SIG-M5 (cell line): ENCODE results near the gene GEMIN2.
"Not testable (repeated sequence)": the region's sequence is repeated elsewhere in the genome, so short reads cannot be mapped to it uniquely, and the experiment has no call there.

Source experiments
- DNase-seq: peaks from one replicate; lab custom pipeline; 2025; lab: John Stamatoyannopoulos, UW

The GEMIN2 gene

GRCh38 chr14:39113685-39114072 lies 444 bp upstream of the GEMIN2 start:
- no peak for DNase-seq

GRCh38 chr14:39122330-39123138 lies 8.4 kb downstream of the GEMIN2 start:
- DNase-seq, result no peak

GRCh38 chr14:39137835-39138234 lies 23.7 kb downstream of the GEMIN2 start:
- DNase-seq, result not testable (repeated sequence)

- DNase-seq, result no peak
Measured at GRCh38 chr14:39138440-39138839, 24.3 kb downstream of the GEMIN2 start.

GRCh38 chr14:39140170-39140569 lies 26.0 kb downstream of the GEMIN2 start:
- DNase-seq, result no peak

GRCh38 chr14:39141623-39142022 lies 27.5 kb downstream of the GEMIN2 start:
- not testable (repeated sequence) for DNase-seq

- not testable (repeated sequence) for DNase-seq
Measured at GRCh38 chr14:39143226-39143625, 29.1 kb downstream of the GEMIN2 start.

GRCh38 chr14:39145266-39145966 lies 31.3 kb downstream of the GEMIN2 start:
- no peak for DNase-seq

GRCh38 chr14:39154594-39155189 lies 40.6 kb downstream of the GEMIN2 start:
- no peak for DNase-seq

- no peak for DNase-seq
Measured at GRCh38 chr14:39157491-39157890, 43.4 kb downstream of the GEMIN2 start.

GRCh38 chr14:39158222-39158858 lies 44.2 kb downstream of the GEMIN2 start:
- DNase-seq, result no peak

- no peak for DNase-seq
Measured at GRCh38 chr14:39160494-39160893, 46.4 kb downstream of the GEMIN2 start.

- not testable (repeated sequence) for DNase-seq
Measured at GRCh38 chr14:39167797-39168320, 53.7 kb downstream of the GEMIN2 start.

- no peak for DNase-seq
Measured at GRCh38 chr14:39168591-39168990, 54.5 kb downstream of the GEMIN2 start.

GRCh38 chr14:39169541-39169900 lies 55.4 kb downstream of the GEMIN2 start:
- DNase-seq, result no peak

GRCh38 chr14:39173198-39173597 lies 59.1 kb downstream of the GEMIN2 start:
- no peak for DNase-seq

GRCh38 chr14:39174560-39175444 lies 60.7 kb downstream of the GEMIN2 start, which contains the start of gene PNN:
TSS of gene PNN (plus strand) at chr14:39175254. CDS start at chr14:39175280, 26 bp downstream.
- DNase-seq, result peak; percentile 96

- no peak for DNase-seq
Measured at GRCh38 chr14:39175445-39176262, 61.5 kb downstream of the GEMIN2 start.

GRCh38 chr14:39176263-39177167 lies 62.4 kb downstream of the GEMIN2 start:
- no peak for DNase-seq
